Effector CD4-positive, alpha-beta T cell (primary cell): ENCODE measurements around the gene KCNJ1. TPM values are rescaled to one million over a fixed set of nuclear protein-coding genes. Genes with fewer than 3 reads are reported as not detected.

Experiments
- DNase-seq: peaks from one replicate; pipeline ENCODE4 v3.0.0-alpha.2; 2020
- total RNA-seq: gene quantifications from one replicate; lab custom pipeline; 2026; lab: John Stamatoyannopoulos, UW

KCNJ1 gene
- not detected for total RNA-seq

GRCh38 chr11:128867277-128867676 is at the start of gene KCNJ1:
TSS of gene KCNJ1 (minus strand) at chr11:128867296. CDS start at chr11:128840243, 27,053 bp downstream.
- DNase-seq: no peak

- DNase-seq: no peak
These were observed 49.6 kb upstream of the KCNJ1 start for GRCh38 chr11:128916681-128917080.

DNA sequence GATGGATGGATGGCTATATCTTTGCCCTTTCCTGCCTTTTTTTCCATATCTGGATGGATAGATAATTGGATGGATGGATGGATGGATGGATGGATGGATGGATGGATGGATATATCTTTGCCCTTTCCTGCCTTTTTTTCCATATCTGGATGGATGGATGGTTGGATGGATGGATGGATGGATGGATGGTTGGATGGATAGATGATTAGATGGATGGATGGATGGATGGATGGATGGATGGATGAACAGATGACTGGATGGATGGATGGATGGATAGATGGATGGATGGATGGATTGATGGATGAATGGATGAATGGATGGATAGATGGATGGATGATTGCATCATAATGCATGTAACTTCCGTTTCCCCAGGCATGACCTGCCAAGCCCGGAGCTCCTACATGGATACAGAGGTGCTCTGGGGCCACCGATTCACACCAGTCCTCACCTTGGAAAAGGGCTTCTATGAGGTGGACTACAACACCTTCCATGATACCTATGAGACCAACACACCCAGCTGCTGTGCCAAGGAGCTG is 49.0 kb upstream of the KCNJ1 start:
- no peak for DNase-seq

GRCh38 chr11:128915149-128915521 is 48.0 kb upstream of the KCNJ1 start:
- DNase-seq: no peak

- no peak for DNase-seq
These were observed 47.4 kb upstream of the KCNJ1 start for GRCh38 chr11:128914216-128915148.

- no peak for DNase-seq
These were observed 46.7 kb upstream of the KCNJ1 start for GRCh38 chr11:128913806-128914205.

GRCh38 chr11:128911701-128912100 is 44.6 kb upstream of the KCNJ1 start:
- DNase-seq: no peak

DNA sequence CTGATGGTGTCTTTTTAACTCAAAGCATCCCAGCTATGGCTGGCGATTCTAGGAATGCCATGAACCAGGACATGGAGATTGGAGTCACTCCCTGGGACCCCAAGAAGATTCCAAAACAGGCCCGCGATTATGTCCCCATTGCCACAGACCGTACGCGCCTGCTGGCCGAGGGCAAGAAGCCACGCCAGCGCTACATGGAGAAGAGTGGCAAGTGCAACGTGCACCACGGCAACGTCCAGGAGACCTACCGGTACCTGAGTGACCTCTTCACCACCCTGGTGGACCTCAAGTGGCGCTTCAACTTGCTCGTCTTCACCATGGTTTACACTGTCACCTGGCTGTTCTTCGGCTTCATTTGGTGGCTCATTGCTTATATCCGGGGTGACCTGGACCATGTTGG is 44.1 kb upstream of the KCNJ1 start:
- DNase-seq: no peak

GRCh38 chr11:128910576-128910975 is 43.5 kb upstream of the KCNJ1 start:
- DNase-seq: no peak

DNA sequence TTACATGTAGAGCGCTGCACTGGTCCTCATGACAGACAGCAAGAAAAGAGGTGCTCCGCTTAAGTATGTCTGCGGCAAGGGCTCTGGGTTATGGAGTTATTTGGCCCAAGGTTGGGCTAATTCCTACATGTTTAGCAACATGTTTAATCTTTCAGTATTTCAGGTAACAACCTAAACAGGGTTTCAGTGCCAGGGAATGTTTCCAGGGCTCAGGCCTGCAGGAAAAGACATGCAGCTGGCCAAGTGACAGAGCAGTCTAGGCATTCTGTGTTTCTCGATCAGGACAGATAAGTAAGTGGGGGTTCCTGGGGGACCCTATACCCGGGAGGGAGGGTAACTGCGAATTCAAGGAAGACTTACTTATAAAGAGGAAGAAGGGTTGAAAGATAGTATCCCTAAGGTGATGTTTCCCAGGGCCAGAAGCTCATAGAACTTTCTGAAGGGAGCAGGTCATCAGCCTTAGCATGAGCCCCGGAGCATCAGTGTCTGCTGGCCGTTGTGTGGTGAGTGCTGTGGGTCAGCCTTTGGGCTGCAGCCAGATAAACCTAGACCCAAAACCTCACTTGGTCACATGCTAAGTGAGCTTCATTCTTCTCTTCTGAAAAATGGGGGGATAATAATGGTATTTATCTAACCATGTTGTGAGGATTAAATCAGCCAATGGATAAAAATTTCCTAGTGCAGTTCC is 42.5 kb upstream of the KCNJ1 start:
- DNase-seq: no peak

GRCh38 chr11:128908391-128909246 is 41.5 kb upstream of the KCNJ1 start:
- no peak for DNase-seq

GRCh38 chr11:128907585-128907984 is 40.5 kb upstream of the KCNJ1 start:
- DNase-seq: no peak

GRCh38 chr11:128906185-128907050 is 39.3 kb upstream of the KCNJ1 start:
- DNase-seq: no peak

- DNase-seq: peak; percentile 25
These were observed 38.5 kb upstream of the KCNJ1 start for GRCh38 chr11:128905345-128906184.

DNA sequence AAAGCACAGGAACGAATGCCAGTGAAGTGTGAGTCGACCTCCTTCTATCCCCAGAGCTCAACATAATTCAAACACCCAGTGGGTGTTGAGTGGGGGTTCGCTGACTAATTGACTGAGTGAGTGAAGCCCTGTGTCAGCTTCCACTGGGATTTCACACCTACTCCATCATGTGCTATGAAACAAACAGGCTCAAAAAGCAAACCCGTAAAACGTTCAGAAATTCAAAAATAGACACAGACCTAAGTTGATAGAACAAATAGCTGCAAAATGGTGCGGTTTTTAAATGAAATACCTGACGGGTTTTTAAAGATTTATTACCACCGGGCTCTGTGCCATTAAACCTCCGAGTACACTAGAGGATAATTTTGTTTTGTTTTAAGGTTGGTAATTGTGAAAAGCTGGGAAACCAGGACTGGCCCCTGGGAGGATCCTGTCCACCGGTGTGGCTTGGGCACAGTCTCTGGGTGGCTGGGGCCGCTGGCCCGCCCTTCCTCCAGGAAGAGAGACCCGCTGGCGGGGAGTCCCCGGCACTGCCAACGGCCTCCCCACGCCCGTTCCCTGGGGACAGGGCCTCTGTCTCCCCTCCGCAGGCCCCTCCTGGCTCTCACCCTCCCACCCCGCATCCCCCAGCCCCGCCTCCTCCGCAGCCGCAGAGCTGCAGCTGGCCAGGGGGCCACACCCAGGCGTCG is 37.7 kb upstream of the KCNJ1 start:
- DNase-seq: no peak

DNA sequence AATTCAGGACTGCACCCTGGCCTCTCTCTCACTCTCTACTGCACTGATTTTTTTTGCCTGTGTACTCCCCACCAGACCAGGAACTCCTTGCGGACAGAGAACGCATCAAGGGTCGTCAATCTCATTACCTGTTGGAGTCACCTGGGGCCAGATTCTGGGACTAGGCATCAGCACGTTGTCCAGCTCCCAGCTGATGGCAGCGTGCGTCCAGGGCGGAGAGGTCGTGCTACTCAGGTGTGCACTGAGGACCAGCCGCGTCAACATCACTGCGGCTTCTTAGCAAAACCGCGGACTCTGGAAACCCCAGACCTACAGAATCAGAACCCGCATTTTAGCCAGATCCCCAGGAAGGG is 37.2 kb upstream of the KCNJ1 start:
- DNase-seq: no peak

GRCh38 chr11:128903248-128904061 is 36.4 kb upstream of the KCNJ1 start:
- DNase-seq: no peak

DNA sequence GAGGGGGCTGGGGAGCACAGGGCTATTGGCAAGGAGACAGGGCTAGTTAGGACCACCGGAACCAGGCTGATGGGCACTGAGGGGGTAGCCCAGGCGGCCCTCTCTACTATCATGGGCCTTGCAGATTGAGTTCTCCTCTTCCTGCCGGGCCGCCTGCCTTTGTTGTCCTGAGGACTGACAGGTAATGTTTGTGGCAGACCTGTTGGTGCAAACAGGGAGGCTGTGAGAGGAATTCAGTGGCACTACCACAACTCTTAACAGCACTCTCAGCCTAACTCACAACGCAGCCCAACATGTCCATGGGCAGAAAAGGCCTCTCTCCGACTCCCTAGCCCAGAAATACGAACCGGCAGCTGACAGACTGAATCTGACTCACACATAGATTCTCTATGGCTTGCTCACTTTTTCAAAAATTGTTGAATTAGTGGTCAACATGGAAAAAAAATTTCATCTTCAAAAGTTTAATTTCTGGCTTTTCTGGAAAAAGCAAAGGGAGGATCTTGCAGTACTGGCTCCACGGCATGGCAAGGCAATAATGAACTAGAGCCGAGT is 35.5 kb upstream of the KCNJ1 start:
- no peak for DNase-seq
